AG09319 (cell line): ENCODE measurements around the gene TBX2.
"Not testable (repeated sequence)": the region's sequence is repeated elsewhere in the genome, so short reads cannot be mapped to it uniquely, and the experiment has no call there.

Source experiments
- DNase-seq: peaks from one replicate; pipeline ENCODE4 v3.0.0-alpha.2; 2010; ENCODE audit warnings: low read depth; ENCODE audit errors: extremely low read depth
- CTCF ChIP-seq: IDR thresholded peaks from 2 replicates; pipeline ENCODE4 v1.5.1; 2011; ENCODE audit warnings: low read depth, mild to moderate bottlenecking, inconsistent platforms, low read length, moderate library complexity

Gene TBX2

GRCh38 chr17:61425682-61426481, 26.2 kb downstream of the TBX2 start:
- no peak for DNase-seq

GRCh38 chr17:61426482-61427304, 27.1 kb downstream of the TBX2 start:
- TF ChIP-seq CTCF = no peak
- DNase-seq = no peak

More at GRCh38 chr17:61425682-61426481, 26.2 kb downstream of the TBX2 start:
- TF ChIP-seq CTCF = no peak; the same call in none of the 2 replicates

GRCh38 chr17:61427567-61427966, 27.9 kb downstream of the TBX2 start:
- TF ChIP-seq CTCF = no peak
- no peak for DNase-seq

GRCh38 chr17:61429274-61429673, 29.6 kb downstream of the TBX2 start:
- TF ChIP-seq CTCF = no peak
- no peak for DNase-seq

GRCh38 chr17:61429831-61430230, 30.2 kb downstream of the TBX2 start:
- DNase-seq = not testable (repeated sequence)

- no peak for DNase-seq
- TF ChIP-seq CTCF = no peak
Observed at GRCh38 chr17:61431594-61432311, 32.1 kb downstream of the TBX2 start.

GRCh38 chr17:61436273-61436672, 36.6 kb downstream of the TBX2 start:
- TF ChIP-seq CTCF = no peak
- DNase-seq = no peak
